ENCODE measurements around the gene SLC26A3.

The SLC26A3 gene

GRCh38 chr7:107744345-107744750, 58.7 kb downstream of the SLC26A3 start:
- no peak for DNase-seq (ENCODE audit: low read depth)

- peak; percentile 97 for DNase-seq (ENCODE audit: low read depth)
Observed at GRCh38 chr7:107743567-107744344, 59.3 kb downstream of the SLC26A3 start, which contains the start of gene CBLL1. Gene CBLL1 (plus strand): TSS chr7:107744142. CDS start chr7:107744164, 22 bp downstream.

GRCh38 chr7:107742678-107743566, 60.1 kb downstream of the SLC26A3 start:
- DNase-seq (ENCODE audit: low read depth) = no peak

- DNase-seq (ENCODE audit: low read depth) = no peak
Observed at GRCh38 chr7:107728276-107728675, 74.7 kb downstream of the SLC26A3 start.

- no peak for DNase-seq (ENCODE audit: low read depth)
Observed at GRCh38 chr7:107726356-107727130, 76.5 kb downstream of the SLC26A3 start.

- DNase-seq (ENCODE audit: low read depth) = peak; percentile 7
Observed at GRCh38 chr7:107725138-107725740, 77.8 kb downstream of the SLC26A3 start.

- no peak for DNase-seq (ENCODE audit: low read depth)
Observed at GRCh38 chr7:107723255-107723654, 79.8 kb downstream of the SLC26A3 start.

GRCh38 chr7:107721286-107721685, 81.7 kb downstream of the SLC26A3 start:
- no peak for DNase-seq (ENCODE audit: low read depth)

- DNase-seq (ENCODE audit: low read depth) = no peak
Observed at GRCh38 chr7:107718456-107719193, 84.4 kb downstream of the SLC26A3 start.

GRCh38 chr7:107715531-107715930, 87.5 kb downstream of the SLC26A3 start:
- DNase-seq (ENCODE audit: low read depth) = no peak
